Astrocyte (in vitro differentiated cells and primary cell): Measurements from ENCODE around the gene NRROS. TPM values are rescaled to one million over a fixed set of nuclear protein-coding genes. Genes with fewer than 3 reads are reported as not detected.
A peak's percentile ranks its signal among the peaks of the same experiment; 100 is the strongest.

Source experiments
- DNase-seq: peaks from one replicate; pipeline ENCODE4 v3.0.0-alpha.2; 2010; ENCODE audit warnings: low read depth
- FAIRE-seq: peaks from 2 replicates; lab custom pipeline; 2011; peaks lifted over from hg19 to GRCh38; lab: Jason Lieb, UNC
- H2AFZ ChIP-seq: 2 replicates; pipeline ENCODE4 v1.6.0; 2012; ENCODE audit warnings: low read depth, low read length, inconsistent platforms
- H3K27ac ChIP-seq: 2 replicates; pipeline ENCODE4 v1.5.1; 2011; ENCODE audit warnings: low read depth, low read length, inconsistent platforms
- H3K27me3 ChIP-seq: 2 replicates; pipeline ENCODE4 v1.6.0; 2011; ENCODE audit warnings: low read length, inconsistent platforms; ENCODE audit not compliant: insufficient read depth
- H3K36me3 ChIP-seq: 2 replicates; pipeline ENCODE4 v1.5.1; 2011; ENCODE audit warnings: low read length, inconsistent platforms; ENCODE audit not compliant: insufficient read depth
- H3K4me1 ChIP-seq: 2 replicates; pipeline ENCODE4 v1.5.1; 2011; ENCODE audit warnings: low read length, inconsistent platforms; ENCODE audit not compliant: insufficient read depth
- H3K4me2 ChIP-seq: 2 replicates; pipeline ENCODE4 v1.6.0; 2012; ENCODE audit warnings: low read length, inconsistent platforms
- H3K4me3 ChIP-seq: 2 replicates; pipeline ENCODE4 v1.5.1; 2011; ENCODE audit warnings: low read depth, mild to moderate bottlenecking, low read length, inconsistent platforms; ENCODE audit not compliant: insufficient read depth
- H3K79me2 ChIP-seq: 2 replicates; pipeline ENCODE4 v1.6.0; 2012; ENCODE audit warnings: mild to moderate bottlenecking, low read length, inconsistent platforms; ENCODE audit not compliant: insufficient read depth
- H3K9ac ChIP-seq: 2 replicates; pipeline ENCODE4 v1.6.0; 2012; ENCODE audit warnings: mild to moderate bottlenecking, low read length, inconsistent platforms
- H3K9me3 ChIP-seq: 2 replicates; pipeline ENCODE4 v1.5.1; 2012; ENCODE audit warnings: low read depth, mild to moderate bottlenecking, low read length, inconsistent platforms; ENCODE audit not compliant: insufficient read depth
- H4K20me1 ChIP-seq: 2 replicates; pipeline ENCODE4 v1.6.0; 2012; ENCODE audit warnings: low read length, inconsistent platforms; ENCODE audit not compliant: insufficient read depth
- H3K27ac Mint-ChIP-seq: one replicate; pipeline ENCODE4 v1.8.0; 2021; ENCODE audit warnings: mild to moderate bottlenecking, mixed read lengths; ENCODE audit not compliant: unreplicated experiment
- H3K27me3 Mint-ChIP-seq: one replicate; pipeline ENCODE4 v1.8.0; 2021; ENCODE audit warnings: low read depth, mixed read lengths; ENCODE audit not compliant: unreplicated experiment
- H3K36me3 Mint-ChIP-seq: one replicate; pipeline ENCODE4 v1.8.0; 2021; ENCODE audit warnings: low read depth, mixed read lengths; ENCODE audit not compliant: unreplicated experiment
- H3K4me1 Mint-ChIP-seq: one replicate; pipeline ENCODE4 v1.8.0; 2021; ENCODE audit warnings: low read depth, mixed read lengths; ENCODE audit not compliant: unreplicated experiment
- H3K4me3 Mint-ChIP-seq: one replicate; pipeline ENCODE4 v1.8.0; 2021; ENCODE audit warnings: mild to moderate bottlenecking, moderate library complexity, mixed read lengths; ENCODE audit not compliant: unreplicated experiment
- H3K9me3 Mint-ChIP-seq: one replicate; pipeline ENCODE4 v1.8.0; 2021; ENCODE audit warnings: mild to moderate bottlenecking, mixed read lengths; ENCODE audit not compliant: unreplicated experiment
- CTCF ChIP-seq: IDR thresholded peaks from 2 replicates; pipeline ENCODE4 v1.5.1; 2011; ENCODE audit warnings: low read depth, mild to moderate bottlenecking, inconsistent platforms, low read length, moderate library complexity; ENCODE audit not compliant: insufficient read depth
- EZH2 ChIP-seq: IDR thresholded peaks from 2 replicates; pipeline ENCODE4 v1.6.1; 2012; ENCODE audit warnings: mild to moderate bottlenecking, low read length, inconsistent platforms; ENCODE audit not compliant: insufficient read depth
- total RNA-seq: library from RNA; stranded (reverse); gene quantifications from 2 replicates; pipeline ENCODE4 v1.2.1, GENCODE V29; 2021

Gene NRROS
- total RNA-seq, 1 donor from 2014 or later, result not detected

DNA sequence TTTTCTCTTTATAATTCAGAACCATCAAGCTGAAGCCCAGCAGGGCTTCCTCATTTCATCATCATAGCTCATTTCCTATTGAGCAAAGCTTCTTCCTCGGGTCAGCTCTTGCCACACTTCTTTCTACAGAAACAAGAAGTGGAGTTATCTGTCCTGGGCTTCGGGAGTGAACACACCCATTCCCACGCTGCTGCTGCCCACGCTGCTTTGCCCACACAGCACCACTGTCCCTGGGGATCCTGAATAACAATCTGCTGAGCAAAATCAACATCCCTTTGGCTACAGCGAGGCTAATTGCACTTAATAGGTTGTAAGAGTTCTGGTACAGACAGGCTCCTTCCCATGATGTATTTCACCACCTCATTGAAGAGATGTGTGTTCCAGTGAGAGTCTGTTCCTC lies 48.9 kb downstream of the NRROS start:
- H3K4me2 ChIP-seq, result peak overlapping the region; percentile 32
- no peaks in the 10 kb centered on the region for H3K79me2 ChIP-seq
- H3K27me3 Mint-ChIP-seq, result peaks cover 3% of the 10 kb centered on the region
- peak overlapping the region; percentile 20 for H2AFZ ChIP-seq
- H3K9me3 Mint-ChIP-seq, result no peaks in the 10 kb centered on the region
- H3K27ac ChIP-seq, result peak overlapping the region; percentile 5
- no peaks in the 10 kb centered on the region for H3K36me3 Mint-ChIP-seq
- H3K9ac ChIP-seq, result no peak overlapping the region
- no peaks in the 10 kb centered on the region for H3K9me3 ChIP-seq
- no peak overlapping the region for H3K27ac Mint-ChIP-seq
- no peaks in the 10 kb centered on the region for H3K27me3 ChIP-seq
- FAIRE-seq, result no peak
- no peak overlapping the region for H3K4me3 ChIP-seq
- no peak overlapping the region for H3K4me3 Mint-ChIP-seq
- peak; percentile 10 for DNase-seq
- H3K4me1 Mint-ChIP-seq, result peaks cover 6% of the 10 kb centered on the region
- no peaks in the 10 kb centered on the region for H4K20me1 ChIP-seq
- no peaks in the 10 kb centered on the region for H3K36me3 ChIP-seq
- no peak for TF ChIP-seq EZH2
- no peaks in the 10 kb centered on the region for H3K4me1 ChIP-seq

DNA sequence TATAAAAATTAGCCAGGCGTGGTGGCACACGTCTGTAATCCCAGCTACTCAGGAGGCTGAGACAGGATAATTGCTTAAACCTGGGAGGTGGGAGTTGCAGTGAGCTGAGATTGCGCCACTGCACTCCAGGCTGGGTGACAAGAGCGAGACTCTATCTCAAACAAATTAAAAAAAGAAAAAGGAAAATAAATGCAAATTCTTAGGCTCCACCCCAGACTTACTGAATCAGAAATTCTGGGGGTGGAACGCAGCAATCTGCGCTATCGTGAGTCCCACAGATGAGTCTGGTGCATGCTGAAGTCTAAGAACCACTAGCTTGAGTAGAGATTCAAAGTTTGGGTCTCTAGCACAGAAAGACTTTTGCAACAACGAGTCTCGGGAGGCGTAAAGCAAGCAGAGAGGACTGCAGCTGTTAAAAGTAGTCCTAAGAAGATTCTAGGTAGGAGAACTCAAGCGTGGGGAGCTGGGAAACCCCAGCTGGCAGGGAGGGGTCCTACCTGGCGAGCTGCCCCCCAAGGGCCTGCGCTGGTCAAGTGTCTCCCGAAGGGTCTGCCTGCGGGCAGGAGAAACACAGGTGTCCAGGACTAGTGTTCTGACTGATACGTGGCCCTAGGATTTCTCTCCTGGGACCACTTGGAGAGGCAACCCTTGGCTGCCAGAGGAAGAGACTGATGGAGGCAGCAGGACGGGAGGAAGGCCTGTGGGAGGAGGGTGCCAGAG lies 50.6 kb downstream of the NRROS start:
- H3K27me3 Mint-ChIP-seq, result peaks cover 3% of the 10 kb centered on the region
- Histone ChIP-seq H3K4me2 (no peak overlapping the region), H3K4me1 (no peaks in the 10 kb centered on the region), H2AFZ (no peak overlapping the region), H3K36me3 (no peaks in the 10 kb centered on the region), H3K27ac (no peak overlapping the region), H3K27me3 (no peaks in the 10 kb centered on the region), H3K4me3 (no peak overlapping the region), H3K79me2 (no peaks in the 10 kb centered on the region), H3K9me3 (no peaks in the 10 kb centered on the region), H4K20me1 (no peaks in the 10 kb centered on the region), H3K9ac (no peak overlapping the region)
- no peaks in the 10 kb centered on the region for H3K9me3 Mint-ChIP-seq
- H3K4me3 Mint-ChIP-seq, result no peak overlapping the region
- TF ChIP-seq EZH2, result no peak
- TF ChIP-seq CTCF, result no peak
- FAIRE-seq (no peak), DNase-seq (no peak)
- H3K27ac Mint-ChIP-seq, result no peak overlapping the region
- H3K36me3 Mint-ChIP-seq, result no peaks in the 10 kb centered on the region
- peaks cover 6% of the 10 kb centered on the region for H3K4me1 Mint-ChIP-seq

- no peak overlapping the region for H3K27ac Mint-ChIP-seq
- no peak overlapping the region for H3K4me3 ChIP-seq
- H3K4me1 ChIP-seq, result no peaks in the 10 kb centered on the region
- no peaks in the 10 kb centered on the region for H3K36me3 Mint-ChIP-seq
- H3K4me1 Mint-ChIP-seq, result peaks cover 5% of the 10 kb centered on the region
- no peaks in the 10 kb centered on the region for H3K36me3 ChIP-seq
- H3K4me3 Mint-ChIP-seq, result no peak overlapping the region
- H3K9ac ChIP-seq, result no peak overlapping the region
- no peaks in the 10 kb centered on the region for H4K20me1 ChIP-seq
- H3K79me2 ChIP-seq, result no peaks in the 10 kb centered on the region
- no peak overlapping the region for H3K4me2 ChIP-seq
- H3K27me3 ChIP-seq, result no peaks in the 10 kb centered on the region
- no peaks in the 10 kb centered on the region for H3K9me3 ChIP-seq
- no peak overlapping the region for H3K27ac ChIP-seq
- H3K27me3 Mint-ChIP-seq, result peaks cover 3% of the 10 kb centered on the region
- H2AFZ ChIP-seq, result no peak overlapping the region
- no peak for FAIRE-seq
- TF ChIP-seq CTCF (no peak), EZH2 (no peak)
- no peak for DNase-seq
- no peaks in the 10 kb centered on the region for H3K9me3 Mint-ChIP-seq
Observed at GRCh38 chr3:196691386-196691785, 51.9 kb downstream of the NRROS start.
